Vagina (tissue), 2 donors: ENCODE results near the gene KCNC1. TPM values are rescaled to one million over a fixed set of nuclear protein-coding genes. Genes with fewer than 3 reads are reported as not detected.

Experiments used
- DNase-seq, 2 donors: peaks; one replicate each; pipeline ENCODE4 v3.0.0-alpha.2; 2017; ENCODE audit errors: extremely low spot score in 2 of 2
- H3K27ac ChIP-seq: fragments of 200-600 bp; sonication (generic); one replicate; pipeline ENCODE4 v1.5.1; 2019
- H3K27me3 ChIP-seq: fragments of 200-600 bp; sonication (generic); one replicate; pipeline ENCODE4 v1.5.1; 2019
- H3K36me3 ChIP-seq, 2 donors: fragments of 200-600 bp; sonication (generic); one replicate each; pipeline ENCODE4 v1.5.1; 2017 to 2019
- H3K4me1 ChIP-seq: fragments of 200-600 bp; sonication (generic); one replicate; pipeline ENCODE4 v1.5.1; 2019
- H3K4me3 ChIP-seq, 2 donors: fragments of 200-600 bp; sonication (generic); 1 replicate in 1 of 2; 2 replicates in 1 of 2; pipeline ENCODE4 v1.5.1; 2016 to 2019
- H3K9me3 ChIP-seq: fragments of 200-600 bp; sonication (generic); one replicate; pipeline ENCODE4 v1.5.1; 2019
- CTCF ChIP-seq, 3 experiments: fragments of 450-650 bp in 2 of 3; fragments of 200-600 bp in 1 of 3; sonication (generic) in 1 of 3; IDR thresholded peaks; one replicate each; pipeline ENCODE4 v1.5.1; 2017 to 2019; ENCODE audit warnings: antibody characterized with exemption in 3 of 3, mild to moderate bottlenecking in 2 of 3, moderate library complexity in 2 of 3
- POLR2A ChIP-seq, 2 donors: fragments of 450-650 bp; IDR thresholded peaks; one replicate each; pipeline ENCODE4 v1.6.1; 2017; ENCODE audit warnings: antibody characterized with exemption in 2 of 2, mild to moderate bottlenecking in 2 of 2, moderate library complexity in 2 of 2
- POLR2AphosphoS5 ChIP-seq, 2 donors: sonication (generic); formaldehyde crosslinking; IDR thresholded peaks; one replicate each; pipeline ENCODE4 v1.9.0; 2017; ENCODE audit warnings: antibody characterized with exemption in 2 of 2, mild to moderate bottlenecking in 2 of 2, low read depth in 1 of 2; ENCODE audit not compliant: insufficient read depth in 1 of 2
- intact Hi-C: fragments of 100-400 bp; cut with DNase I; formaldehyde crosslinking; loops from one replicate; pipeline ENCODE4 v1.15.1; 2023
- total RNA-seq: library from RNA; depleted of rRNA; stranded (reverse); fragments of >200 nt; gene quantifications from one replicate; pipeline ENCODE4 v1.2.3, GENCODE V29; 2016

KCNC1 gene
- total RNA-seq, 1 donor from 2014 or later: 0.49 TPM

GRCh38 chr11:17794981-17795380 lies 60.4 kb downstream of the KCNC1 start:
- Histone ChIP-seq H3K27ac (no peak overlapping the region), H3K4me3 (no peak overlapping the region), H3K36me3 (no peaks in the 10 kb centered on the region), H3K4me1 (no peaks in the 10 kb centered on the region), H3K27me3 (no peaks in the 10 kb centered on the region), H3K9me3 (no peaks in the 10 kb centered on the region)
- intact Hi-C loops: no loop called here
- DNase-seq: no peak
- no peak for TF ChIP-seq POLR2A (IDR thresholded peaks at IDR 0.05)

GRCh38 chr11:17796154-17796553 lies 61.6 kb downstream of the KCNC1 start:
- intact Hi-C loops: no loop called here
- Histone ChIP-seq H3K36me3 (no peaks in the 10 kb centered on the region), H3K4me3 (no peak overlapping the region), H3K9me3 (no peaks in the 10 kb centered on the region), H3K27ac (no peak overlapping the region), H3K4me1 (no peaks in the 10 kb centered on the region), H3K27me3 (no peaks in the 10 kb centered on the region)
- no peak for DNase-seq
- TF ChIP-seq POLR2AphosphoS5 (IDR thresholded peaks at IDR 0.05; ENCODE audit: insufficient read depth in 1 of 2, low read depth in 1 of 2) (no peak), POLR2A (IDR thresholded peaks at IDR 0.05) (no peak), CTCF (IDR thresholded peaks at IDR 0.05) (no peak)

GRCh38 chr11:17798253-17798652 lies 63.7 kb downstream of the KCNC1 start:
- no peak for TF ChIP-seq POLR2A (IDR thresholded peaks at IDR 0.05)
- no peak for TF ChIP-seq CTCF (IDR thresholded peaks at IDR 0.05)
- no peak for TF ChIP-seq POLR2AphosphoS5 (IDR thresholded peaks at IDR 0.05; ENCODE audit: insufficient read depth in 1 of 2, low read depth in 1 of 2)
- no peaks in the 10 kb centered on the region for H3K36me3 ChIP-seq
- H3K4me1 ChIP-seq: no peaks in the 10 kb centered on the region
- intact Hi-C loops: no loop called here
- H3K4me3 ChIP-seq: no peak overlapping the region
- no peaks in the 10 kb centered on the region for H3K27me3 ChIP-seq
- DNase-seq: no peak
- H3K27ac ChIP-seq: no peak overlapping the region
- H3K9me3 ChIP-seq: no peaks in the 10 kb centered on the region

- Histone ChIP-seq H3K4me3 (no peak overlapping the region), H3K36me3 (no peaks in the 10 kb centered on the region), H3K4me1 (no peaks in the 10 kb centered on the region), H3K27me3 (no peaks in the 10 kb centered on the region), H3K27ac (no peak overlapping the region), H3K9me3 (no peaks in the 10 kb centered on the region)
- TF ChIP-seq POLR2AphosphoS5 (IDR thresholded peaks at IDR 0.05; ENCODE audit: insufficient read depth in 1 of 2, low read depth in 1 of 2): no peak
- TF ChIP-seq POLR2A (IDR thresholded peaks at IDR 0.05): no peak
- TF ChIP-seq CTCF (IDR thresholded peaks at IDR 0.05): no peak
- intact Hi-C loops: no loop called here
- DNase-seq: no peak
Observed at GRCh38 chr11:17798716-17799115, 64.1 kb downstream of the KCNC1 start.

- Histone ChIP-seq H3K36me3 (no peaks in the 10 kb centered on the region), H3K27ac (no peak overlapping the region), H3K27me3 (no peaks in the 10 kb centered on the region), H3K4me1 (no peaks in the 10 kb centered on the region), H3K4me3 (no peak overlapping the region), H3K9me3 (no peaks in the 10 kb centered on the region)
- TF ChIP-seq POLR2AphosphoS5 (IDR thresholded peaks at IDR 0.05; ENCODE audit: insufficient read depth in 1 of 2, low read depth in 1 of 2): no peak
- TF ChIP-seq POLR2A (IDR thresholded peaks at IDR 0.05): no peak
- no peak for TF ChIP-seq CTCF (IDR thresholded peaks at IDR 0.05)
- intact Hi-C loops: no loop called here
- DNase-seq: no peak
Observed at GRCh38 chr11:17799147-17799546, 64.6 kb downstream of the KCNC1 start.

- Histone ChIP-seq H3K4me3 (no peak overlapping the region), H3K4me1 (no peaks in the 10 kb centered on the region), H3K27me3 (no peaks in the 10 kb centered on the region), H3K27ac (no peak overlapping the region), H3K9me3 (no peaks in the 10 kb centered on the region), H3K36me3 (no peaks in the 10 kb centered on the region)
- no peak for DNase-seq
- intact Hi-C loops: no loop called here
- TF ChIP-seq CTCF (IDR thresholded peaks at IDR 0.05) (no peak), POLR2AphosphoS5 (IDR thresholded peaks at IDR 0.05; ENCODE audit: insufficient read depth in 1 of 2, low read depth in 1 of 2) (no peak), POLR2A (IDR thresholded peaks at IDR 0.05) (no peak)
Observed at GRCh38 chr11:17801166-17801565, 66.6 kb downstream of the KCNC1 start.
